ENCODE data around the gene XPR1. TPM values are rescaled to one million over a fixed set of nuclear protein-coding genes. Genes with fewer than 3 reads are reported as not detected.
"Not testable (repeated sequence)": the region's sequence is repeated elsewhere in the genome, so short reads cannot be mapped to it uniquely, and the experiment has no call there.

Gene XPR1
- total RNA-seq, 4 donors from 2014 or later, result 13.4 to 22.1 (median 14.9) TPM

GRCh38 chr1:180680558-180681144 lies 48.8 kb downstream of the XPR1 start:
- no peak overlapping the region for H3K27ac ChIP-seq
- no peak overlapping the region for H3K4me3 ChIP-seq
- DNase-seq (ENCODE audit: low spot score in 2 of 2), result no peak
- 91% methylated on average over 7 of the region's 7 CpGs for WGBS
- H3K27me3 ChIP-seq, result no peaks in the 10 kb centered on the region
- H3K4me1 ChIP-seq, result no peaks in the 10 kb centered on the region
- H3K9me3 ChIP-seq, result no peaks in the 10 kb centered on the region
- TF ChIP-seq CTCF (IDR thresholded peaks at IDR 0.05) (no peak), POLR2AphosphoS5 (IDR thresholded peaks at IDR 0.05) (no peak), EP300 (IDR thresholded peaks at IDR 0.05) (no peak)
- H3K36me3 ChIP-seq, result no peaks in the 10 kb centered on the region

GRCh38 chr1:180683117-180683516 lies 51.3 kb downstream of the XPR1 start:
- not testable (repeated sequence) for H3K27me3 ChIP-seq; DNase-seq (ENCODE audit: low spot score in 2 of 2); H3K4me1 ChIP-seq; H3K27ac ChIP-seq; H3K4me3 ChIP-seq; H3K9me3 ChIP-seq; H3K36me3 ChIP-seq
- WGBS, result 88% methylated on average over 3 of the region's 3 CpGs

- Histone ChIP-seq H3K27ac (no peak overlapping the region), H3K4me3 (no peak overlapping the region), H3K9me3 (no peaks in the 10 kb centered on the region), H3K36me3 (no peaks in the 10 kb centered on the region), H3K27me3 (no peaks in the 10 kb centered on the region), H3K4me1 (no peaks in the 10 kb centered on the region)
- 67% methylated on average over 2 of the region's 2 CpGs for WGBS
- TF ChIP-seq CTCF (IDR thresholded peaks at IDR 0.05), result no peak
- no peak for TF ChIP-seq POLR2A (IDR thresholded peaks at IDR 0.05)
- no peak for TF ChIP-seq POLR2AphosphoS5 (IDR thresholded peaks at IDR 0.05)
- no peak for TF ChIP-seq EP300 (IDR thresholded peaks at IDR 0.05)
- DNase-seq (ENCODE audit: low spot score in 2 of 2), result no peak
Measured at GRCh38 chr1:180691322-180691913, 59.6 kb downstream of the XPR1 start.

GRCh38 chr1:180693564-180694244 lies 61.9 kb downstream of the XPR1 start:
- H3K36me3 ChIP-seq, result no peaks in the 10 kb centered on the region
- WGBS, result 83% methylated on average over 5 of the region's 5 CpGs
- TF ChIP-seq EP300 (IDR thresholded peaks at IDR 0.05), result no peak
- no peak for TF ChIP-seq POLR2AphosphoS5 (IDR thresholded peaks at IDR 0.05)
- no peak for TF ChIP-seq POLR2A (IDR thresholded peaks at IDR 0.05)
- no peak for TF ChIP-seq CTCF (IDR thresholded peaks at IDR 0.05)
- no peak overlapping the region for H3K4me3 ChIP-seq
- no peak for DNase-seq (ENCODE audit: low spot score in 2 of 2)
- H3K4me1 ChIP-seq, result no peaks in the 10 kb centered on the region
- H3K9me3 ChIP-seq, result peaks cover 8% of the 10 kb centered on the region
- H3K27ac ChIP-seq, result no peak overlapping the region
- H3K27me3 ChIP-seq, result no peaks in the 10 kb centered on the region

- Histone ChIP-seq H3K4me3 (no peak overlapping the region), H3K4me1 (no peaks in the 10 kb centered on the region), H3K36me3 (no peaks in the 10 kb centered on the region), H3K27ac (no peak overlapping the region), H3K9me3 (peaks cover 10% of the 10 kb centered on the region), H3K27me3 (no peaks in the 10 kb centered on the region)
- WGBS, result 64% methylated on average over 8 of the region's 8 CpGs
- no peak for DNase-seq (ENCODE audit: low spot score in 2 of 2)
- no peak for TF ChIP-seq CTCF (IDR thresholded peaks at IDR 0.05)
- TF ChIP-seq POLR2A (IDR thresholded peaks at IDR 0.05), result no peak
- no peak for TF ChIP-seq POLR2AphosphoS5 (IDR thresholded peaks at IDR 0.05)
- TF ChIP-seq EP300 (IDR thresholded peaks at IDR 0.05), result no peak
Measured at GRCh38 chr1:180695282-180695681, 63.5 kb downstream of the XPR1 start.
